Stimulated activated CD4-positive, alpha-beta T cell treated with anti-CD3 and anti-CD28 coated beads, Interleukin-2, amount 100 ng/mL, for 24 hours (primary cell): ENCODE results near the gene MYO5B.

Source experiments
- DNase-seq, 2 donors: peaks; one replicate each; pipeline ENCODE4 v3.0.0-alpha.2; 2020

Gene MYO5B

DNA sequence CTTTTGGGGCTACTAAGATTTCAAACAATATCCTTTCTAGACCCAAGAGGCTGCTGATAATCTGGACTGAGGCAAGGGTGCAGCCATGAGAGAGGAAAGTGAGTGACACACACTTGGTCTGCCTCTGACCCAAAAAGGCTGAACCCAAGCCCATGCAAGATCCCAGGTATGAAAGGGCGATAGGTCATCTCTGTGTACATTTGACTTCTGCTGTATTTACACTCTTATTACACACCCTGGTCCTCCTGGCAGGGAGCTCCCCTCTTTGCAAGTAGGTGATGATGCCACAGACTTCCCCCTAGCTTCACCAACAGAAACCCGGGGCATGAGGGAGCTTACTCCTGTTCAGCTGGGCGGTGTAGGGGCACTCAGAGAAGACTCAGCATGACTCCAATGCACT is 319.8 kb downstream of the MYO5B start:
- no peak for DNase-seq

- no peak for DNase-seq
These were observed 320.7 kb downstream of the MYO5B start for GRCh38 chr18:49874238-49874637.

- DNase-seq: no peak
These were observed 325.6 kb downstream of the MYO5B start for GRCh38 chr18:49869354-49869753.

DNA sequence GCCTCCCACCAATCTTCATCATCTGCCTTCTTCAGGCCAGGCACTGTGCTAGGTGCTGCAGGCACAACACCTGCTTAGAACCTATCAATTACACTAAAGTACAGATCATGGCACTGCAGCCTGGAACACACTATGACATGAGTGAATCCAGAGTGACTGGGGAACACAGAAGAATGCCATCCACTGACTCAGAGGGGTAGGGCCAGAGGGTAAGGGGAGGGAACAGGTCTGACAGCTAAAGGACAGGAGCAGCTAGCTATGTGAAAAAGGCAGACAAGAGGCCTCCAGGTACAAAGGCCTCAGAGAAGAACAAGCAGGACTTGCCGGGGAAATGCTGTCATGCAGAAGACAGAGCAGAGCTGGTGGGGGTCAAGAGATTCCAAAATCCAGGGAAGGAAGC is 328.3 kb downstream of the MYO5B start:
- no peak for DNase-seq

DNA sequence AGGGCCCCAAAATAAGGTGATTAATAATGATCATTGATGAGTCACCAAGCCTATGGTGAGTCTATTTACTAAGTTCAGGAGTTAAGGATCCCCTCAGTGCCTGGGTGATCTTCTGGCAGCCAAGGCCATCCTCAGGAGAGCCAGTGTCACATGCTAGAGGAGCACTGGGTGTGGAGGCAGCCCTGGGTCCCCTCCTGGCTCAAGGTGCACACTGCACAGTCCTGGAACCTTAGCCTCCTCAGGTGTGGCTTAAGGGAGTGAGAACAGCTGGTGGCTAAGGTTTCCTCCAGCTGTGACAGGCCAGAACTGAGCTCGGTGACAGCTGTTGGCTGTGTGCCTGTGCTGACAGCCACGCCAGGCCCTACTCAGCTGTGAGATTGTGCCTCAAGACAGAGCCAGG is 329.5 kb downstream of the MYO5B start:
- no peak for DNase-seq

DNA sequence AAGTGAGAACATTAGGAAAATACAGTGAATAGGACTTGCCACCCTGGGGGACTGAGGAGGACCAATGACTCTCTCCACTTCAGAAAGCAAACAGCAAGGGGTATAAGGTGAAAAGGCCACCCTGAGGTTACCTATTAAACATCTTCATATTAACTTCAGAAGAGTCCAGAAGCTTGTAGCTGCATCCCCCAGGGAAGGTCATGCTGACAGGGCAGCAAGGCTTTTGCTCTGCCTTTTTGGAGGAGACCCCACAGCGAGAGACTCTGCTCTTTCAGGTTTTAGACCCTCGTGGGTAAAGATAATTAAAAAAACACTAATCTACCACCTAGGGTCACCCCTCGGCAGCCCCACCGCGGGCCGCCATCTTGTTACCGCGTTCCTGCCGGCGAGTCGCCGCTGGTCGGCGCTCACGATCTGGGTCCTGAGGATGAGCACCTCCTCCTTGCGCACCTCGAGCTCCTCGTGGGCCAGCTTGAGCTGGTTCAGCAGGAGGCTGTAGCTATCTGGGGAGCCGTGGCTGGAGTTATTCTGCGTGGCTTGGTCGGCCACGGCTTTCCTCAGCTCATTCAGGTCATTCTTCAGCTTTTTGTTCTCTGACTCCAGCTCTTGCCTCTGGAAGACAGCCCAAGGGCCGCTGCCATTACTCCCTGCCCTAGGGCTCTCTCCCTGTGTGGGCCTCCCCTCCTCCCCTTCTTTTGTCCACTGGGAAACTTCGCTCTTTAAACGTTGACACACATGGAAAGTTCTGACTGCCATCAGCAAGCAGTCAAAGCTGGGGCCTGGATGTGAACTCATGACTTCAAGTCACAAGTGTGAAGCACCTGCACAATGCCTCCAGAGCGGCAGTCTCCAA is 331.0 kb downstream of the MYO5B start:
- DNase-seq: no peak

DNA sequence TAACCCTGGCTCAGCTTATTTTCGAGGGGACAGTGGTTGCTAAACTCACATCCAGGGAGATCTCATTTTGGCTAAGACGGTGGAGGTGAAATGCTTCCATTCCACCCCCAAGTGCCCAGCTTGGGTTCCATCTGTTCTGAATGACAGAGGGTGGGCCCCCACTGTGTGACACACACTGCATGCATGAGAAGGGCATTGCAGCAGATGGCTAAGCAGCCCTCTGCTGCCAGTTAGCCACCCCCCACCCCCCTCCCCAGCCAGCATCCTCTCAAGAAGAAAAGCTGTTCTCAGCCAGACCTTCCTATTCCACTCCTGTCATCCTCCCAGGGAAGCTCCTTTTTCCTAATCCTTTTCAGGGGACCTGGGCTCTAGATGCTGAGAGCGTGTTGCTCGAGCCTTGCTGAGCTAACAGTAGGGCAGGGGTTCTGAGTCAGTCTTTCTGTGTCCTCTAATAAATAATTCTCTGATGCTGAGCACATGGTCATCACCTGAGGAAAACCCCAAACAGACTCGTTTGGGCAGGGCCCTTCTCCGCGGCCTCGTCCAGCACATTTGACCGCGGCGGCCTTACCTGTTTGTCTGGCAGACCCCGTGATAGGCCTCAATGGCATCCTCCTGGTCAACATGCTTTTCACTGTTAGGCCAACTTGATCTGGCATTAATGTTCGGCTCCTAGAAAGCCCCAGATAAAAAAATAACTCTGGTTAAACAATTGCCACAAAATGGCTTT is 332.1 kb downstream of the MYO5B start:
- no peak for DNase-seq

DNA sequence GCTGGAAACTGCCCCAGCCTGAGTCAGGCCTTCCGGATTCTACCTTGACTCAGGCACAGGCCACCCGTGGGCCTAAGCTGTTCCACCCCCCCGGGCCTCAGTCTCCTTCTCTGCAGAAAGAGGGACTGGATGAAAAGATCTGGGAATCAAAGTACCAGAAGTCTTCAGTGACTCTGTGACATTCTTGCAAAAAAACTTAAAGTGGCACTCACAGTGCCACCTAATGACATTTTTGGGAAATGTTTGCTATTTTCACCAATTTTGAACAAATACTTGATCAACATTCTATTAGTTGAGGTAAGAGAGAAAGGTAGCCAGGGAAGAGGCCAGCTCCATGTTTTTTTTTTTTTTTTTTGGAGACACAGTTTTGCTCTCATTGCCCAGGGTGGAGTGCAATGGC is 333.3 kb downstream of the MYO5B start:
- DNase-seq: no peak

DNA sequence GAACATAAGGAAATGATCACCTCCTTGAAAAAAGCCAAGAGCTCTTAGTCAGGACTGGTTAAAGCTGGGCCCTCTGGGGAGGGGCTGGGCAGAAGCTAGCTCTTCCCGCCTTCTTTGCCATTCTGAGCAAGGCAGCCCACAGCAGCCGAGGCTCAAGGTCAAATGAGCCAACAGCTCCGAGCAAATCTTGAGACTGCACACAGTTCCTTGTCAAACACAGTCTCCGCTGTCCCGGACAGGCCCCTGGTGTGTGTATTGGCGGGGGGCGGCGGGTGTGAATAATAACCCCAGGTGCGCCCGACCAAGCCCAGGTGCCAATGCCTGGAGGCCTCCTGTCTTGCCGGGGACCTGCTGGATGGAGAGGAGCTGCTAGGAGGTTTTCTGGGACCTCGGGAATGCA is 335.2 kb downstream of the MYO5B start:
- DNase-seq: no peak

DNA sequence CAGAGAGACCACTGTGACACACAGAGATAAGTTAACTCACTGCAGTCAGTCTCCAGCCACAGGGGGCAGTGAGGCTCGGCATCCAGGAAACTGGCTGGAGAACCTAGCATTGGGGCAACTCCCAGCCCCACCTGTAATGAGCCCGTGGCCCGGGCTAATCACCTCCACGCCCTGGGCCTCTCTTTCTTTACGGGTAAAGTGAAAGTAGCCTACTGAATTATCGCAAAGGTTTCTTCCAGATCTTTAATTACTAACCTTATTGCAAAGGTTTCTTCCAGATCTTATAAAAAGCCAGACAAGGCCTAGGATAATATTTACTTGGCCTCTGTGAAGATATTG is 336.0 kb downstream of the MYO5B start:
- DNase-seq: no peak

- DNase-seq: peak; percentile 69 to 70
These were observed 336.5 kb downstream of the MYO5B start for GRCh38 chr18:49858309-49859020.

GRCh38 chr18:49857708-49858107 is 337.2 kb downstream of the MYO5B start:
- DNase-seq: no peak

- DNase-seq: no peak
These were observed 338.5 kb downstream of the MYO5B start for GRCh38 chr18:49856496-49856895.

DNA sequence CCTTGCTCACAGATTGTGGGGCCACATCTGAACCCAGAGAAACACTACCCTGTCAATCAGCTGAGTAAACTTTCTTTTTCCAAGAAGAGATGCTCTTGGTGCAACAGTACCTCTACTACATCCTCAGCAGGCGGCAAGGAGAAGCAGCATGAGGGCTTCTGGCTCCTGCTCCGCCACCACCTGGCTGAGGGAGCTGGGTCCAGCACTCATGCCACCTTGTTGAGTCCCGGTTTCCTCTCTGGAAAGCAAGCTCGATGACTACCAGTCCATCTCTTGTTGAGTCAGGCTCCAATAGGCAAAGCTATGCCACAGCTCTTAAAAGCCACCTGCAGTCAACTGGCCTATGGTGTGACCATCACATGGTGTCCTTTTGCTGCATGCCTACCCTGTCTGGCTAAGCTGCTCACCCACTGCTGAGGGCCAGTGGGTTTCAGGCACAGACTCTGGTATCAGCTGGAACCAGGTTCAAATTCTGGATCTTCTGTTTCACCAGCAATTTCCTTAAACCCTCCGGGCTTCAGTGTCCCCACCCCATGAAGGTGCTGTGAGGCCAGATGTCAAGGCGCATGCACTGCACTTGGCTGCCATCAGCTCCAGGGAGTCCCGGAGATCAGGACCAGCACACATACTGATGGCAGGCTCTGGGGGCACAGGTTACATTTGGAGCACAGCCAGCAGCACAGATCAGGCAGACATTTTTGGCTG is 339.1 kb downstream of the MYO5B start:
- no peak for DNase-seq

- no peak for DNase-seq
These were observed 340.3 kb downstream of the MYO5B start for GRCh38 chr18:49854681-49855080.

GRCh38 chr18:49853436-49853835 is 341.5 kb downstream of the MYO5B start:
- DNase-seq: no peak

GRCh38 chr18:49853011-49853410 is 341.9 kb downstream of the MYO5B start:
- no peak for DNase-seq

GRCh38 chr18:49851624-49852023 is 343.3 kb downstream of the MYO5B start:
- no peak for DNase-seq

- DNase-seq: no peak
These were observed 344.3 kb downstream of the MYO5B start for GRCh38 chr18:49850636-49851035.

- DNase-seq: no peak
These were observed 345.4 kb downstream of the MYO5B start for GRCh38 chr18:49849331-49850217.

GRCh38 chr18:49848115-49848514 is 346.8 kb downstream of the MYO5B start:
- DNase-seq: no peak

GRCh38 chr18:49847524-49847923 is 347.4 kb downstream of the MYO5B start:
- DNase-seq: no peak
